IMR-90 (cell line): ENCODE results near the gene CHRNA1. TPM values are rescaled to one million over a fixed set of nuclear protein-coding genes. Genes with fewer than 3 reads are reported as not detected.

Experiments
- ATAC-seq: fragments of 200-7000 bp; cut with Tn5 transposase; 2 replicates; pipeline ENCODE4 v1.9.1; 2020; ENCODE audit warnings: low read depth, mild to moderate bottlenecking, moderate library complexity
- BruUV-seq: library from RNA; stranded (reverse); fragments of 400-500 nt; replicated peaks from 2 replicates; lab custom pipeline; 2021; lab: Mats Ljungman, UMichigan
- CTCF ChIA-PET: fragments of 300-600 bp; formaldehyde crosslinking; extraction: SDS; loops from one replicate; lab custom pipeline; 2021; ENCODE audit warnings: antibody characterized with exemption; lab: Yijun Ruan, JAX
- POLR2A ChIA-PET: fragments of 300-600 bp; sonication (Branson Sonifier 250); formaldehyde crosslinking; loops from one replicate; lab custom pipeline; 2022; ENCODE audit warnings: antibody characterized with exemption; ENCODE audit not compliant: unreplicated experiment; lab: Charles Lee
- DNase-seq: peaks from one replicate; pipeline ENCODE4 v3.0.0; 2013
- H2AFZ ChIP-seq: replicated peaks from 2 replicates; pipeline ENCODE3; 2013; ENCODE audit warnings: low read length, mild to moderate bottlenecking; ENCODE audit not compliant: poor library complexity
- H2AK5ac ChIP-seq: 2 replicates; pipeline ENCODE4 v1.6.1; 2013; ENCODE audit warnings: low read depth, low read length, inconsistent platforms
- H2AK9ac ChIP-seq: replicated peaks from 2 replicates; pipeline ENCODE3; 2013; ENCODE audit warnings: mild to moderate bottlenecking, low read depth, low read length, moderate library complexity; ENCODE audit not compliant: poor library complexity
- H2BK120ac ChIP-seq: 2 replicates; pipeline ENCODE4 v1.6.1; 2013; ENCODE audit warnings: low read depth, low read length, inconsistent platforms
- H2BK15ac ChIP-seq: 3 replicates; pipeline ENCODE4 v1.6.1; 2013; ENCODE audit warnings: low read depth, low read length, inconsistent platforms
- H2BK20ac ChIP-seq: 2 replicates; pipeline ENCODE4 v1.6.1; 2013; ENCODE audit warnings: low read depth, mild to moderate bottlenecking, inconsistent platforms, low read length, moderate library complexity
- H2BK5ac ChIP-seq: 2 replicates; pipeline ENCODE4 v1.6.1; 2013; ENCODE audit warnings: mild to moderate bottlenecking, low read depth, low read length, inconsistent platforms; ENCODE audit not compliant: poor library complexity, severe bottlenecking
- H3K14ac ChIP-seq: replicated peaks from 2 replicates; pipeline ENCODE4 v1.6.1; 2013; ENCODE audit warnings: low read depth, low read length, inconsistent platforms
- H3K18ac ChIP-seq: 2 replicates; pipeline ENCODE4 v1.6.1; 2013; ENCODE audit warnings: low read depth, low read length, control low read depth
- H3K23ac ChIP-seq: 2 replicates; pipeline ENCODE4 v1.6.1; 2013; ENCODE audit warnings: low read depth, low read length, inconsistent platforms
- H3K27ac ChIP-seq: 2 replicates; pipeline ENCODE4 v1.5.1; 2013; ENCODE audit warnings: mild to moderate bottlenecking, control low read depth, low read length; ENCODE audit not compliant: insufficient read depth
- H3K27me3 ChIP-seq: 2 replicates; pipeline ENCODE4 v1.6.1; 2013; ENCODE audit warnings: low read length; ENCODE audit not compliant: control insufficient read depth, insufficient read depth
- H3K36me3 ChIP-seq: 2 replicates; pipeline ENCODE4 v1.6.1; 2013; ENCODE audit warnings: low read length, mixed read lengths; ENCODE audit not compliant: control insufficient read depth, insufficient read depth
- H3K4ac ChIP-seq: 2 replicates; pipeline ENCODE4 v1.6.1; 2013; ENCODE audit warnings: low read depth, low read length, inconsistent platforms
- H3K4me1 ChIP-seq: 2 replicates; pipeline ENCODE4 v1.6.1; 2013; ENCODE audit warnings: low read length, mixed read lengths; ENCODE audit not compliant: control insufficient read depth, insufficient read depth
- H3K4me2 ChIP-seq: 2 replicates; pipeline ENCODE4 v1.6.1; 2013; ENCODE audit warnings: low read depth, mild to moderate bottlenecking, control low read depth, low read length, moderate library complexity
- H3K4me3 ChIP-seq: 2 replicates; pipeline ENCODE4 v1.5.1; 2013; ENCODE audit warnings: low read depth, mild to moderate bottlenecking, control low read depth, low read length, moderate library complexity; ENCODE audit not compliant: insufficient read depth
- H3K56ac ChIP-seq: 2 replicates; pipeline ENCODE4 v1.6.1; 2013; ENCODE audit warnings: low read length, inconsistent platforms; ENCODE audit not compliant: insufficient read depth; ENCODE audit errors: extremely low read depth
- H3K79me1 ChIP-seq, 2 experiments: 2 replicates each; pipeline ENCODE4 v1.6.1; 2013; ENCODE audit warnings: low read length in 2 of 2, inconsistent platforms in 1 of 2, low read depth in 1 of 2
- H3K9ac ChIP-seq: 2 replicates; pipeline ENCODE4 v1.6.1; 2013; ENCODE audit warnings: low read depth, low read length, control low read depth
- H3K9me1 ChIP-seq: 2 replicates; pipeline ENCODE4 v1.6.1; 2013; ENCODE audit warnings: low read length, inconsistent platforms; ENCODE audit not compliant: insufficient read depth
- H3K9me3 ChIP-seq: 2 replicates; pipeline ENCODE4 v1.6.1; 2013; ENCODE audit warnings: low read length; ENCODE audit not compliant: control insufficient read depth, insufficient read depth
- H4K20me1 ChIP-seq: 2 replicates; pipeline ENCODE4 v1.6.1; 2013; ENCODE audit warnings: low read length, inconsistent platforms; ENCODE audit not compliant: insufficient read depth
- H4K5ac ChIP-seq: 2 replicates; pipeline ENCODE4 v1.6.1; 2013; ENCODE audit warnings: mild to moderate bottlenecking, low read depth, low read length, control low read depth
- H4K8ac ChIP-seq, 2 experiments: 2 replicates each; pipeline ENCODE4 v1.6.1; 2013; ENCODE audit warnings: low read depth in 2 of 2, low read length in 2 of 2, control low read depth in 1 of 2, inconsistent platforms in 1 of 2
- H4K91ac ChIP-seq: 2 replicates; pipeline ENCODE4 v1.6.1; 2013; ENCODE audit warnings: low read depth, low read length, inconsistent platforms; ENCODE audit not compliant: insufficient read depth
- BHLHE40 ChIP-seq: fragments of 150-350 bp; IDR thresholded peaks from 2 replicates; pipeline ENCODE4 v1.6.1; 2016; ENCODE audit warnings: mild to moderate bottlenecking, low read depth, low read length
- MAFK ChIP-seq: IDR thresholded peaks from 2 replicates; pipeline ENCODE4 v1.6.1; 2012; ENCODE audit warnings: low read depth, low read length, improper control_type of control experiment
- POLR2A ChIP-seq: IDR thresholded peaks from 2 replicates; pipeline ENCODE4 v1.6.1; 2012; ENCODE audit warnings: mild to moderate bottlenecking, low read depth, low read length
- RAD21 ChIP-seq: IDR thresholded peaks from 2 replicates; pipeline ENCODE4 v1.6.1; 2012; ENCODE audit warnings: low read length, improper control_type of control experiment
- RCOR1 ChIP-seq: IDR thresholded peaks from 2 replicates; pipeline ENCODE4 v1.6.1; 2012; ENCODE audit warnings: mild to moderate bottlenecking, low read length, improper control_type of control experiment; ENCODE audit not compliant: insufficient replicate concordance
- RFX5 ChIP-seq: IDR thresholded peaks from 2 replicates; pipeline ENCODE4 v1.8.0; 2012; ENCODE audit warnings: low read depth, mild to moderate bottlenecking, low read length, moderate library complexity
- WGBS, 2 experiments: methylation state at CpG; one replicate each; pipeline versions ENCODE4 v1.1.5 to v1.1.7; 2013; ENCODE audit warnings: missing lambda C conversion rate in 2 of 2; ENCODE audit not compliant: insufficient read length in 1 of 2; ENCODE audit errors: extremely low coverage in 2 of 2; 5-methylcytosine and 5-hydroxymethylcytosine counted together
- dilution Hi-C: fragments of 300-500 bp; cut with HindIII; formaldehyde crosslinking; loops from one replicate; pipeline ENCODE4 v1.14.3; 2018; ENCODE audit warnings: low sequenced_read_pairs; ENCODE audit not compliant: unreplicated experiment
- in situ Hi-C: fragments of 300-500 bp; cut with MboI; formaldehyde crosslinking; loops from 3 replicates; pipeline ENCODE4 v1.14.3; 2019; ENCODE audit warnings: low sequenced_read_pairs, inconsistent platforms, mixed read lengths
- intact Hi-C: fragments of 100-400 bp; cut with micrococcal nuclease; formaldehyde crosslinking; loops from 2 replicates; pipeline ENCODE4 v1.10.0; 2022
- polyA plus RNA-seq, 3 experiments: library from polyadenylated mRNA; depleted of rRNA; stranded (reverse); fragments of >200 nt; gene quantifications; 2 replicates each; pipeline ENCODE4 v1.2.3, GENCODE V29; 2012; ENCODE audit warnings: low replicate concordance in 1 of 3
- total RNA-seq: library from RNA; depleted of rRNA; stranded (reverse); fragments of >200 nt; gene quantifications from 2 replicates; pipeline ENCODE4 v1.2.3, GENCODE V29; 2012

The CHRNA1 gene
- total and polyA plus RNA-seq, 2 of the 4 experiments (the other 2 are of a cell fraction), result 0.75 to 0.90 TPM

GRCh38 chr2:174771136-174771535 is 6.9 kb upstream of the CHRNA1 start:
- Histone ChIP-seq H3K4me1 (peaks cover 19% of the 10 kb centered on the region), H2BK120ac (peak overlapping the region; percentile 97; the same call in 1 of the 2 replicates), H2AK9ac (no peak overlapping the region), H2AFZ (no peak overlapping the region), H3K27ac (no peak overlapping the region), H3K9me1 (peaks cover 16% of the 10 kb centered on the region), H2AK5ac (peak overlapping the region; percentile 7; the same call in 1 of the 2 replicates), H3K4me3 (no peak overlapping the region), H2BK5ac (peak overlapping the region; percentile 11), H3K4me2 (no peak overlapping the region), H4K91ac (no peak overlapping the region), H2BK20ac (peak overlapping the region; percentile 97), H3K14ac (0 out of 2 replicates have a peak overlapping the region, but pooled peaks have one; percentile 2), H3K27me3 (no peaks in the 10 kb centered on the region), H4K20me1 (no peaks in the 10 kb centered on the region), H3K36me3 (no peaks in the 10 kb centered on the region), H3K4ac (0 out of 2 replicates have a peak overlapping the region, but pooled peaks have one; percentile 12), H3K56ac (no peak overlapping the region), H4K8ac (peak overlapping the region in 1 of 2 experiments; percentile 15; a peak in 2 of 4 replicates), H3K23ac (no peak overlapping the region), H3K9ac (no peak overlapping the region), H3K18ac (no peak overlapping the region), H4K5ac (no peak overlapping the region), H2BK15ac (no peak overlapping the region), H3K9me3 (no peaks in the 10 kb centered on the region), H3K79me1 (no peaks in the 10 kb centered on the region)
- BruUV-seq, result no TSS peak
- ATAC-seq, result no peak
- in situ Hi-C loops (loop anchor here (5.0 kb wide), 1 partner anchor 216 kb away; no protein-coding TSS in a partner anchor), dilution Hi-C loops (loop anchor here (25.0 kb wide), 1 partner anchor 216 kb away; no protein-coding TSS in a partner anchor), intact Hi-C loops (loop anchor here (1.0 to 2.0 kb wide), 5 partner anchors 70 to 219 kb away; no protein-coding TSS in a partner anchor)
- DNase-seq, result no peak
- ChIA-PET CTCF (interaction anchor here (0.6 to 3.3 kb wide), 22 partner anchors 8 to 278 kb away, joined by 3 to 53 read pairs (median 4); no protein-coding TSS in a partner anchor), POLR2A (interaction anchor here (0.7 to 1.2 kb wide), 3 partner anchors 10 to 213 kb away, joined by 3 to 6 read pairs (median 5); no protein-coding TSS in a partner anchor)
- TF ChIP-seq POLR2A (no peak), RCOR1 (no peak), RAD21 (no peak), BHLHE40 (no peak), MAFK (no peak), RFX5 (no peak)
- 100% methylated on average over 1 of the region's 3 CpGs; no CpG with 5 or more reads in 1 of the 2 experiments for WGBS, 2 experiments
